ENCODE data around the gene CDYL.
"Not testable (repeated sequence)": the region's sequence is repeated elsewhere in the genome, so short reads cannot be mapped to it uniquely, and the experiment has no call there.

CDYL gene

DNA sequence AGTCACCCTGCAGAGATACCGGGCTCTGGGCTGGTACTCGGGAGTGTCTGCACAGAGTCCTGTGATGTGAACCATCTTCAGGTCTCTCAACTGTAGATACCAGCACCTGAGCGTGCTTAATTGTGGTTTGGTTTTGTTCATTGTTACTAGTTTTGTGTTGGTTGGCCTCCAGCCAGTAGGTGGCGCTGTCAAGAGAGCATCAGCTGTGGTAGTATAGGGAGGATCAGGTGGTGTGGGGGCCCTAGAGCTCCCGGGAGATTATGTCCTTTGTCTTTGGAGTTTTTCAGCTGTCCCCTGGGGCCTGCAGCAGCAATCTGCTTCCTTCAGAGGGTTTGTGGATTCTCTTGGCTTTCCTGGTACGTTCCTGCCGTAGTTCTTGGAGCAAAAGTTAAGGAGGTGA, 67.9 kb downstream of the CDYL start:
- DNase-seq (ENCODE audit: low spot score) = no peak

DNA sequence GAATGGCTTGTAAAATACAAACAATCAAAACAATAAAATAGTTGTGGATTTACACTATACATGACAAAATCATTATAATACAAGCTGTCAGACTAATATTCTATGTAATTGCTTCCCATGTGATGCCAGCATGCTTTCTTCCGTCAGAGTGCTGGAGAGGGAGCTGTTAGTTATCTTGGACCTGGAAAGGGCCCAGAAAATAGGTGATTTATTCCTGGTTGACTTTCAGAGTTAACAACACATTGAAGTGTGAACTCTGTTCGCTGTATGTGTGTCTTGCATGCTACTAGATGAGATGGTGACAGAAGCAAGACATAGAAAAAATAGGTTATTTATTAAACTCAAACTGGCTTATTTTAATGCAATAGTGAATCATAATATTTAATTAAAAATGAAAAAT, 70.2 kb downstream of the CDYL start:
- no peak for DNase-seq (ENCODE audit: low spot score)

DNA sequence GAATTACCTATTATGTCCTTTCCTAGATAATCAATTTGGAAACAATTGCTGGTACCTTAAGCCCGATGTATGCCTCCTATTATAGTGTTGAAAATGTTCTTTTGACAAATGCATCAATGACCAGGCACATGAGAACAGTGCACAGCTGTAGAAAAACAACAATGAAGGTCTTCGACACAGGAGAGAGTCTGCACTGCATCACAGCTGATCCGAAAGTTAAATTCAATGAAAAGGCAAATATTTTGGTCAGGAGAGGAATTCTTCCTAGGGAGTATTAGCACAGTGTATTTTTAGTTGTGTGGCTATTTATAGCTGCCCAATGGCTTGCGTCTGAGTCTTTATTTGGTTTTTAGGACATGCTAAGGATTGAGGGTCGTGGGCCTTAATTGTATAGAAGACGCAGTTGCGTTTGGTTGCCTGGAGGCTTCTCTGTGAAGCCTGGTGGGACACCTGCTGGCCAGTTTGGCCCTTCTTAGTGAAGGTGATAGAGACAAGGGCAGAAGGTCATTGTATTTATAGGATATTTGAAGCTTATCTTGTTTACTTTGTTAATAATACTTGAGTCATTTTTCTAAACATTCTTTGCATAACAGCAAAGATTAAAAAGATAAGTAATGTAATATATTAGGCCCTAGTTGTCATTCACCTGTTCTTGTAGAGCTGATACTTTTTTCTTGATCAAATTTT, 72.3 kb downstream of the CDYL start:
- DNase-seq (ENCODE audit: low spot score) = no peak

DNA sequence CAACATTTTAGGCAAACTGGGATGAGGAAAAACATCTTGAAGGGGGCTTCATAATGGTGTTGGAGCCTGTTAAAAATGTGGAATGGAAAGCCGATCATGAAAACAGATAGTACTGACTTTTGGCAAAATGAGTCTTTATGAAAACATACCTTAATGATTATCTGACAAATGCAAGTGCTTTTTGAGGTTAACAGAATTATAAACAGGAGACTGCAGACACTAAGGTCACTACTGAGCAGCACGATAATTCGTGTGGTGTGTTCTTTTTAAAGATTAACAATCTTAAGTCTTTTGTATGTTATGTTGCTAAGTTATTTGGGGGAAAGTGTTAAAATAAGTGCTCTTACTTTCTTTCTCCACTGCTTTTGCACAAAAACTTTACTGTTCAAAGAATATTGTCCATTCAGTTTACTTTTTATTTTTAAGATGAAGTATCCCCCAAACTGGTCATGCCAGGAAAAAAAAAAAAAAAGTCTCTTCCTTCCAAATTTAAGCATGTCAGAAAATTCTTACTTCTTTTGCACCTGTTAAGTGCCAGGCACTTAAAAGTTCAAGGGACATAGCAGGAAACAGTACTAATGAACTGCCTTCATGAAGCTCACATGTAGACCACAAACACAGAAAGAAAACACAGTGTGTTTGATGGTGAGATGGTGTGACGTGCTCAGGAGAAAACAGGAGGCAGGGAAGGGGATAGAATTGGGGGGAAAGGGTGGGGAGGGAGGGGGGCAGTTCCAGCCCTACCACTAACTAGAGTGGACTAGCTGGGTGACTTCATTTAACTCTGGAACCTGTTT, 73.2 kb downstream of the CDYL start:
- no peak for DNase-seq (ENCODE audit: low spot score)

DNA sequence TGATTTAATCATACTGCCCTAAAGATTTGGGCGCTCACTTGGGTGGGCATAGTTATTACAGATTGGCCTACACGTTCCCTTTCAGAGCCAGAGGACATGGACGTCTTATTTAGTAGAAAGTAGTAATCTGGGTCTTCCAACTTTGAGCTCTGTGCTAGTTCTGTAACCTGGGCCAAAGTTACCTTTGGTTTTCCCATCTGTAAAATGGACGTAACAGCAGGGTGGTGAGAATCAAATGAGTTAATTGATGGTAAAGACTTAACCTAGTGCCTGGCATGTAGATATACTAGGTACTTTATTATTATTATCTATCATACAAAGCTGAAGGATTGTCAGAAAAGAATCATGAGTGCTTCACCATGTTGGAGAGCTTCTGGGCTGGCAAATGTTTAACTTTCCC, 74.8 kb downstream of the CDYL start:
- no peak for DNase-seq (ENCODE audit: low spot score)

DNA sequence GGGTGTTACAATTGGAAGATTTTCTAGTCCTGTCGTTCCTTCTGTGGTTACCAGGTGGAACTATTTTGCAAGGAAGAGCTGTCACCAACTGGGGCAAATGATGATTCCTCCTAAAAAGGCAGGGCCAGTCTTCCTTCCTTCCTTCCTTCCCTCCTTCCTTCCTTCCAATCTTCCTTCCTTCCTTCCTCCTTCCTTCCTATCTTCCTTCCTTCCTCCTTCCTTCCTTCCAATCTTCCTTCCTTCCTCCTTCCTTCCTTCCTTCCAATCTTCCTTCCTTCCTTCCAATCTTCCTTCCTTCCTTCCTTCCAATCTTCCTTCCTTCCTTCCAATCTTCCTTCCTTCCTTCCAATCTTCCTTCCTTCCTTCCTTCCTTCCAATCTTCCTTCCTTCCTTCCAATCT, 76.0 kb downstream of the CDYL start:
- not testable (repeated sequence) for DNase-seq (ENCODE audit: low spot score)

DNA sequence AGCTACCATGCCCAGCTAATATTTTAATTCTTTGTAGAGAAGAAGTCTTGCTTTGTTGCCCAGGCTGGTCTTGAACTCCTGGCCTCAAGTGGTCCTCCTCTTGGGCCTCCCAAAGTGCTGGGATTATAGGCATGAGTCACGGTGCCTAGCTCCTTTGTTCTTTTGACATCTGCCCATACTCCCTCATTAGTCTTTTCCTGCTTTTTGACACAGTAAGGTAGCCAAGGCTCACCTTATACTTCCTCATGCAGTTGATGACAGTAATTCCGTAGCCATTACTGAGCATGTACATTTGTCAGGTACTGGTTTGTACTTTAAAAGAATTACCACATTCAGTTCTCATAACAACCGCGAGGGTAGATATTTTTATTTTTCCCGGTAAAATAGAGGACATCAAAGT, 76.7 kb downstream of the CDYL start:
- DNase-seq (ENCODE audit: low spot score) = no peak

DNA sequence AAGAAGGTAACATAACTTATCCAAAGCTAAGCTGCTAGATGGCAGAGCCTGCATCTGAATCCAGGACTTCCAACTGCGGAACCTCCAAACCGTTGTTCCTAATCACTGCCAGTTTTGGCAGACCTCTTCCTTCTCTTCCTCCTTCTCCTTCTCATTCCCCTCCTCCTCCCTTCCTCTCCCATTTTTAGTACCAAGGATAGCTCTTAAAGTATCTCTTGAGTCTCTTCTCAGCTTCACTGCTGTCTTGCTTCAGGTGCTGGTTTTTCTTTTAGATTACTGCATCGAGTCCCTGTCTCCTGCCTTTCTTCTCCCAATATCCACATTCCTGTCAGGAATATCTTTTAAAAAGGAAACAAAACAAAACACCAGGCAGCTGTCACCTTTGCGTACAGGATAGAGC, 77.1 kb downstream of the CDYL start:
- no peak for DNase-seq (ENCODE audit: low spot score)

DNA sequence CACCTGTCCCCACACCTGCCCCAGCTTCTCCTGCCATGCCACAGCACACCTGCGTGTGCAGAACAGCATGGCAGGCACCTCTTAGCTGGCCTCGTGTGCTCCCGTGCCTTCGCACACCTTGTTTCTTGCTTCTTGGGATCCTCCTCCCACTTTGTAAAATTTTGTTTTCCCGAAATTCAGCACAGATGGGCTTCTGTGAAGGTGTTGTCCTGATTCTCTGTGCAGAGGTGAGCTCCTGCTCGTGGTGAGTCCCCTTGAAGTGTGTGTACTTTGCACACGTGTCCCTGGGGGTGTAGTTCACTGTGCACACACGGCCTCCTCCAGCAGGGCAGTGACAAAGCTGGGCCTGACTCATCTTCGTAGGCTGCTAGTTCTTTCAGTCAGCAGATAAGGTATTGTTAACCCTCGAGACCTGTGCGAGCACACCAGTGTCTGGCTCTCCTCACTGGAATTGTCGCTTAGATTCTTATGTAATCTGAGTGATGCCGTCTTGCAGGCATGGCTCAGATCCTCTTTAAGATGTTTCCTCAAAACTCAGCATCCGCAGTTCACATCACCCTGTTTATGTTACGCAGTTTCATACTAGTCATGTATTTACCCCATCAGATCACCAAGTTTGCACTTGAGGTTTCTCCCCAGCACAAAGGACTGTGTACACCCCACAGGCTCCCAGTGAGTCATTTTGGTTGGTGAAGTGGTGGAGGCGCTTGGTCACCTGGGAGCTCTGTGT, 77.7 kb downstream of the CDYL start:
- peak; percentile 37 for DNase-seq (ENCODE audit: low spot score)

DNA sequence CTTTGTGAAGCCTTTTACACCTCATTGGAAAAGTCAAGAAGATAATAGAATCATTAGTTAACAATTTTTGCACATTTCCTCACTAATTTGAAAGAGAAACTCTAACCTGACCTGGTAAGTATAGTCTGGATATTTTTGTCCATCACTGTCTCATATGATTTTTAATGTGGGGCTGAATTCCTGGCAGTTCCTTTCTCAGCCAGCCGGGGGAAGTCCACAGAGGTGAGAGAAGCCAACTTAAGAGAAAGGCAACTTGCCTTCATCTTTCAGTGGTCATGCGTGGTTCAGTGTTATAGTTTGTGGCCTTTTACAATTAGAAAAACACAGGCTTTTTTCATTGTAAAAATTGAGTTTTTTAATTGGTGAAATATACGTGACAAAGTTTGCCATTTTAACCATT, 80.6 kb downstream of the CDYL start:
- DNase-seq (ENCODE audit: low spot score) = no peak

DNA sequence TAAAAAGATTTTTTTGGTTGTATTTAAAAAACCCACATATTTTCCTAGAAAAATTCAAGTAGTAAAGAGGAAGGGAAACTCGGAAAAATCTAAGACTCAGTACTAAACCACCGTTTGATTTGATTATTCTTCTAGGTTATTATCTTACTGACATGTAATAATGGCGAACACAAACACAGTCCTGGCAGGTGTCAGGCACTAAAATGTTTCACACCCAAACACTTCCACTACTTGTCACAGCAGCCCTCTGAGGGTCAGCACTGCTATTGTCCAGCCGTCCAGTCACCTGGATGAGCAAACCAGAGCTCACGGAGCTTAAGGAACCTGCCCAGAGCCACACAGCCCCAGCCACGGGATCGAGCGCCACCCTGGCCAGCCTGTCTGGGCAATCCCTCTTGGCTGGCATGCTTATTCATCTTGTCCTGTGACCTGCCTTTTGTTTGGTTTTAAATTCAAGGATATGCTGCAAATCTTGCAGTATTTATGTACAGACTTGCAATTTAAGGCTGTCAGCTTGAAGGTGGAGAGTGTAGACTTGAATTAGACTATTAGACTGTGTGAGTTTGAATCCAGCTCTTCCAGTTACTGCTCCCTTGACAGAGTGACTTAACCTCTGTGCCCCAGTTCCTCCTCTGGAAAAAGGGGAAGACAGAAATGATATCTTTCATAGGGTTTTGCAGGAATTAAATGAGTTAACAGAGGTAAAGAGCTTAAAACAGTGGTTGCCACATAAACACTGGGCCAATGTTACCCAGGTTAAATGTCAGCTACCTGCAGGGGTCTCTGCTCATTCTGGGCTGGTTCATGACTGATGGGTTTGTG, 82.2 kb downstream of the CDYL start:
- no peak for DNase-seq (ENCODE audit: low spot score)

DNA sequence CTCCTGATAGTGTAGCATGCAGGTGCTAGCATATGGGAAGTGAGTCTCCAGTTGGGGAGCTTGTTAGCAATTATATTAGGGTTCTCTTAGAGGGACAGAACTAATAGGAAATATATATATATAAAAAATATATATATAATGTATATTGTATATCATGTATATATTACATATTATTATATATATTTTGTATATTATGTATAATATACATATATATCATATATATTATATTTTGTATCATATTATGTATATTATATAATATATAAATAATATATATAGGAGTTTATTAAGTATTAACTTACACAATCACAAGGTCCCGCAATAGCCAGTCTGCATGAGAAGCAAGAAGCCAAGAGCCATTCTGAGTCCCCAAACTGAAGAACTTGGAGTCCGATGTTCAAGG, 84.2 kb downstream of the CDYL start:
- DNase-seq (ENCODE audit: low spot score) = no peak

DNA sequence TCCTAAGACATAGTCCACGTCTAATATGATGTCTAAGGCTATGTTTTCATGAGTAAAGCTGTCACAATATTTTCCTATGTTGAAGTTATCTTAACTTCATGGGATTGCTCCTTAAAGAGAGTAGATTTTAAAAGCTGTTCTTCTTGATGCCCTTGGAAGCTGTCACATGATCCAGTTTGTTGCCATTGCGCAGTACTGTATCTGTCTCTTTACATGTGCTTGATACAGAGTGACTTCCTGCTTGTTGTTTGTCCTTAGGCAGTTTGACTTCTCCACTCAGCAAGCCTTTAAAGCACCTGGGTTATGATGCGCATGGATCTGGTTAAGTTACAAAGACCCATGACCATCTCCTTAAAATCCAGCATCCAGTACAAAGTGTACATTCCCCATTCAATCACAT, 85.4 kb downstream of the CDYL start:
- no peak for DNase-seq (ENCODE audit: low spot score)

DNA sequence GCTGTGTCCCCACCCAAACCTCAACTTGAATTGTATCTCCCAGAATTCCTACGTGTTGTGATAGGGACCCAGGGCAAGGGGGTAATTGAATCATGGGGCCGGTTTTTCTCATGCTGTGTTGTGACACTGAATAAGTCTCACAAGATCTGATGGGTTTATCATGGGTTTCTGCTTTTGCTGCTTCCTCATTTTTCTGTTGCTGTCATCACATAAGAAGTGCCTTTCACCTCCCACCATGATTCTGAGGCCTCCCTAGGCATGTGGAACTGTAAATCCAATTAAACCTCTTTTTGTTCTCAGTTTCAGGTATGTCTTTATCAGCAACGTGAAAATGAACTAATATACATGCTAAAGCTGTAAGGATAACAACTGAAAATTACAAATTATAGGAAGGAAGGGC, 88.3 kb downstream of the CDYL start:
- DNase-seq (ENCODE audit: low spot score) = peak; percentile 28

DNA sequence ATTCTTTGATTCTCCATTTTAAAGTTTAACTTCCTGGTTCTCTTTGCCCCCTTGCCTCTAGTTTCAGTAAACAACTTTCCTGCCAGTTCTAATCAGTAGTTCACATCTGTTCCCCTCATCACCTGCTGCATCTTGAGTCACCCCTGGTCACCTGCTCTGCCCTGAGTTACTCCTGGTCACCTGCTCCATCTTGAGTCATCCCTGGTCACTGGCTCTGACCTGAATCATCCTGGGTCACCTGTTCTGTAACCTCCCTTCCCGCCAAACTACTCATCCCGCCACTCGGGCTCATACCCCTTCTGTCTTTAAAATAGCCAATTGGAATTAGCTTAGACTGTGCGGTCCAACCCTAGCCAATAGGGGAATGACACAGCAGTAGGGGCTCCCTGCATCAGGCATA, 88.8 kb downstream of the CDYL start:
- peak; percentile 87 for DNase-seq (ENCODE audit: low spot score)

DNA sequence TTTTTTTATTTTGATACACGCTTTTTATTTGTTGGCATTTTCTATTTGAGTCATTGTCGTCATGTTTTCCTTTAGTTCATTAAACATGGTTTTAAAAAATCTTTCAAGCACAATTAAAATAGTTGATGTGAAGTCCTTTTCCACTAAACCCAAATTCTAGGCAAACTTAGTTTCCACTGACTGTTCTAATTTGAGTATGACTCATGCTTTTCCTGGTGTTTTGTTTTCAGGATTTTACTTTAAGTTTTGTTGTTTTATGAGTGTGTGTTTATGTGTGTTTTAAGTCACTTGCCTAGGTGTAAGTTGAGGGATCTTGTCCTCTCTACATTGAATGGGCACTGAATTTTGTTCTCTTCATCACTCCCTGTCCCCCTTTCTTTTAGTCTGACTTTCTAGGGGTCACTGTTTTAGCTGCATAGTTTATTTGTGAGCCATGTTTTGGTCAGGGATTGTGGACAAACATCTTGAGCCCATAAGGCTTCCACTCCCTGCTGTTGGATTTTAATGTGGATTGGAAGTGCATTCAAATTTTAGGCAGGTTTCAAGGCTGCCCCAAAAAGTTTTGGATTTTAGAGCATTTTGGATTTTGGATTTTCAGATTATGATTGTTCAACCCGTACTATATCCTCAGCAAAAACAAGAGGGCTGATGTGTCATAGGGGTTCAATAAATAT, 94.8 kb downstream of the CDYL start:
- no peak for DNase-seq (ENCODE audit: low spot score)

DNA sequence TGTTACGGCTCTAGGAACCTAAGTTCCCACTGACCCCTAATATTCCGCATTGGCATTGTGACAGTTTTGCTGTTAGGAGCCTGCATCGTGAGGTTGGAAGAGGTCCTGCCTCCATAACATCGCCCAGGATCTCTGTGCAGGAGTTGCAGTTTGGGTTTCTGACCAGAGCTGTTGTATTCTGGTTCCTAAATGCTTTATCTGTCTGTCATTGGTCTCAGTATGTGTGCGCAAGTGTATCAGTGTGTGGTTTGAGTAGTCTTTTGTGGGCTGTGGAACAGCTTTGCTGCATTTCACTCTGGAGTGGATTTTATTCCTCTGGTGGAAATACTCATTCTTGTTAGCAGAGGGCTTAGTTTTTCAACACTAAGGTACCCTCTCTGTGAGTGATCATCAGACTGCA, 95.6 kb downstream of the CDYL start:
- no peak for DNase-seq (ENCODE audit: low spot score)

DNA sequence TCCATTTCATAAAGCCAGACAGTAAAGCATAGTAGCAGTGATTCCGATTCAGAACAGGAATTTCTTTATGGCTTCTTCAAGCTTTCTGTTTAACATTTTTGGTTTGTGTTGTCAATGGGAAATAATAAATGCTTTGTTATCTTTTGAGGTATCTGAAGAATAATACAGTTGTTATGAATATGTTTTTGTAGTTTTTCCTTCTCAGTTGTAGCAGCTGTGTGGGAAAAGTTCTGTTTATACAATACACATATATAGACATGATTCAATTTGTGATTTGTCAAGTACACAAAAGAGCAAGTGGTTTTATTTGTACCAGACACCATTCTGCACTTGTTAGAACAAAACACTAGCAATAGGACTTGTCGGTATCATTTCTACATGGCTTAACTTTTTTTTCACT, 96.6 kb downstream of the CDYL start:
- no peak for DNase-seq (ENCODE audit: low spot score)

DNA sequence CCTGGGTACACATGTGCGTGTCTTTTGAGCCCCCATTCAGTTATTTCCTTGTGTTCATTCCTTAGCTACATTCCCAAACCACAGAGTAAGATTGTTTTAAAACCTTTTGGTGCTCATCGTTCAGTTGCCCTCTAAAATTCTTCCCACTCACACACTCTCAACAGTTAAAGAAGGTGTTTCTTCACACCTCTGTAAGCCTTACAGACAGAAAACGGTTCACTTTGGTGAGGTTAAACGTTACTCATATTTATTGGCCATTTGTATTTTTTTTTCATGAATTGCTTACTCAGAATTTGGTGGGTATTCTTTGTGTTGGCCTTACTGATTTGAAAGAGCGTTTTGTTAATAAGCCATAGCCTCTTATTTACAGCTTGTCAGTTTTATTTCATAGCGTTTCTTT, 97.7 kb downstream of the CDYL start:
- no peak for DNase-seq (ENCODE audit: low spot score)

DNA sequence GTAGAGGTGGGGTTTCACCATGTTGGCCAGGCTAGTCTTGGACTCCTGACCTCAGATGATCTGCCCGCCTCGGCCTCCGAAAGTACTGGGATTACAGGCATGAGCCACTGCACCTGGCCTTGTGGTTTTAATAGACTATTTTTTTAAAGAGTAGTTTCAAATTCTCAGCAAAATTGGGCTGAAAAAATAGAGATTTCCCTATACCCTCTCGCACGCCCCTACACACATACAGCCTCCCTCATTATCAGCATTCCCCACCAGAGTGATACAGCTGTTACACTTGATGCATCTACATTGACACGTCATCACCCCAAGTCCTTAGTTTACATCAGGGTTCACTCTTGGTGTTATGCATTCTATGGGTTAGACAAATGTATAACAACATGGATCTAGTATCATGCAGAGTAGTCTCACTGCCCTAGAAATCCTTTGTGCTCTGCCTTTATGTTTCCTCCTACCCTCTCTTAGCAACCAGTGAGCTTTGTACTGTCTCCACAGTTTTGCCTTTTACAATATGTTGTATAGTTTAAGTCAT, 103.6 kb downstream of the CDYL start:
- no peak for DNase-seq (ENCODE audit: low spot score)

DNA sequence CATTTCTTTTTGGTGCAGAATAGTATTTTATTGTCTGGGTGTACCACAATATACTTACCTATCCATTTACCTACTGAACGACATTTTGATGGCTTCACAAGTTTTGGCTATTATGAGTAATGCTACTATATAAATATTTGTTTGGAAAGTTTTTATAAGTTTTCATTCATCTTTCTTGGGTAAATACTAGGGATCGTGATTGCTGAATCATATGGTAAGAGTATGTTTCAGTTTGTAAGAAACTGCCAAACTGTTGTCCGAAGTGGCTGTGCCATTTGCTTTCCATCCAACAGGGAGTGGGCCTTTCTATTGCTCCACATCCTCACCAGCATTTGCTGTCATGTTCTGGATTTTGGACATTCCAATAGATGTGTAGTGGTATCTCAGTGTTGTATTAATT, 104.2 kb downstream of the CDYL start:
- no peak for DNase-seq (ENCODE audit: low spot score)

DNA sequence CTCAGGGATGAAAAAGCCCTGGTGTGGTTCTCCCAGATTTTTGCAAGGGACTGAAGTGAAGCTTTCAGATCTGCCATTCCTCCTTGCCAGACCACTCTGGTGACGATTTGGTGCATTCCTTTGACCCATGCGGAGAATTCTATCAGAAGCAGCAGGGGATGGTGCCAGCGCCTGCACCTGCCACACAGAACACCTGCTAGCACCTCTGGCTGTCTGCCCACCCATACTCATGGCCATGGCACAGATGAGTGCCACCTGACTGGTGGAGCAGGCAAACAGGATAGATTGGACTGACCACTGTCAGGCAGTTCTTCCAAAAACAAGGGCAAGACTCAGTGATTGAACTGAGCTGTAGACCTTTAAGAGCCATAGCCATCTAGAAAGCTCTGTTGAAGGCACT, 107.1 kb downstream of the CDYL start:
- no peak for DNase-seq (ENCODE audit: low spot score)

Data from kidney tubule cell (primary cell).